Right kidney (tissue), 1 donor: ENCODE data around the gene OFD1.

Source experiments
- DNase-seq: peaks from one replicate; pipeline ENCODE4 v3.0.0-alpha.2; 2016

Gene OFD1

DNA sequence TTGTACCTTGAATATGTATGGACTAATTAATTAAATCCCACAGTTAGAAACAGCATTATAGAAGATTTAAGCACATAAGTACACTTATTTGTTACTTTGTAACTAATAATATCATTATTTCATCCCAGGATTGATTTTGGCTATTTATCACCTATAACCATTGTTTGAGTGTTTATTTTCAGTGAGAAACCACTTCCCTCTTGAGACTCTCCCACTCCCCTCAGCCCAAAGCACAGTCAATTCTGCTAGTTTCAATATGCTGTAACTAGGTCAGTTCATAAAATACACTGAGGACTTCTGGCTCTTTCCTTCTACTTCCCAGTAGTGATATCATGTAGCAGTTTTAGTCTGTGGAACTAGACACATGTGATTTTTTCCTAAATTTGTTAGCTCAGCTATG is 16.3 kb downstream of the OFD1 start:
- no peak for DNase-seq

DNA sequence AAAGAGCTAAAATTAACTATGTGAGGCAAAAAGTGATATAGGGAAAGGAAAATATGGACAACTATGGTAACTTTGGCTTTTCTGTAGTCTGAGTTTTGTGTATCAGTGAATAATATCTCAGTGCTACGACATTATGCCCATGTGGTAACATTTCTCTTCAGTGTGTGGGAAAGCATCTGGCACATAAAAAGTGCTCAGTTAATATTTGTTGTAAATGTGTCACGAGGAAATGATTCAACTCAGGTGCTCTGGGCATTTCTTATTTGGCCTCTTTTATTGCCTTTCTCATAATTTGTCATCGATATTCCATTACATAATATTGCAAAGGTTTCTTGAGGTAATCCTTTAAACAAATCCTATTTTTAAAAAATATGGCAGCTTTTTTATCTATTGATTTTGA is 17.6 kb downstream of the OFD1 start:
- no peak for DNase-seq

DNA sequence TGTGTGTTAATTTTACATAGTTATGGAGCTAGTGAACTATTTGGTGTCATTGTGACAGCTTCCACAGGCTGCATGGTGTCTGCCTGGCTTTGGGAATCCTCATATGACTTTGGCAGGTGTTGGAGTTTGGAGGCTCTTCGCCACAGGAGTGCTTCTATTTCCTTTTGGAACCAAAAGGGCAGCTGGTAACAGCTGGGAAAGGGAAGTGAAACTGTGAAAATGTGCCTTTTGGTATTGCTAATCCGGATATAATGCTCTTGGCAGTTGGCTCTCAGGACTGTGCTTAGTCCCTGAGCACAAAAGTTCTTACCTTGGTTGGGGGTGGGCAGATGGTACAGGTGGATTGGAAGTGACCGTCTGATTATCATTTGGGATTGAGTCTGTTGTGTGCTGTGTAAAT is 18.1 kb downstream of the OFD1 start:
- DNase-seq, result no peak

DNA sequence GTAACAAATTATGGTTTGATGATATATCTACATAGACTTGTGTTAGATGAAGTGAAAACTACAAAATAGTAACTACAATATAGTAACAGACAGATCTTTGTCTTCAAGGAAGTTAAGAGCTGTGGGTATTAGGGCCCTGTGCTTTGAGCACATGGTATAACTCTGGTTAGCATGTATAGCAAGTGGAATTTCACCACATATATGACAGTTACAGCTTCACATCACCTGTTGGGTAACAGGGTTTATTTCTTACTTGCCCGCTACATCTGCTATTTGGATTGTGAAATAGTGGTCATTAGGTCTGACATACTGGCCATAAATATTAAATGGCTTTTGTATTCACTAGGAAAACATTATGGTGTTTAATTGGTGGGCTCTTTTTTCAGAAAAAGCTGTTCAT is 20.2 kb downstream of the OFD1 start:
- no peak for DNase-seq

DNA sequence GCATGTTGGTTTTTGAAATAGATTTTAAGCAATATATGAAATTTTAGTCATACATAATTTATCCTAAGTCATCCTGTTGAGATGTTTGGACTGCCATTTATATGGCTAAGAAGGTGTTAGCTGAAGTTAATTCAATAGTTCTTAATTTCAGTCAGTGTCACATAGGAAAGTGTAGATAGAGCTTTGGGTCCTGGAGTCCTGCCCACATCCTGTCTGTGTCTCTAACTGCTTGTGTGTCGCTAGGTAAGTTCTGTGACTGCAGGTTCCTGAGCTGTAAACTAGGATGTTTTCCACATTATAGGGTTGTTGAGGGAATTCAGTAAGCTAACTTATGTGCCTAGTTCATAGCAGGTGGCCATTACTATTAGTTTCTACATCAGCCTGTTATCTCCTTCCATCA is 20.7 kb downstream of the OFD1 start:
- DNase-seq, result no peak

DNA sequence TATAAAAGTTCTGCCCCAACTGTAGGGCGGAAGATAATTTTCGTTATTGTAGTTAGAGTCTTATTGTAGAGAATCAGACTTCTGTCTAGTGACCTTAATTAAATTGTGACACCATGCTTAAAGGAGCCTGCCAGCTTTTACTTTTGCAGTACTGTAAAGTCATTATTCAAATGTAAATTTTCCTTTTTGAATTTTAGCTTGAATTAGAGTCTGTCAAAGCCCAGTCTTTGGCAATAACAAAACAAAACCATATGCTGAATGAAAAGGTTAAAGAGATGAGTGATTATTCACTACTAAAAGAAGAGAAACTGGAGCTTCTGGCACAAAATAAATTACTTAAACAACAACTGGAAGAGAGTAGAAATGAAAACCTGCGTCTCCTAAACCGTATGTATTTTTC is 21.8 kb downstream of the OFD1 start:
- DNase-seq, result no peak

DNA sequence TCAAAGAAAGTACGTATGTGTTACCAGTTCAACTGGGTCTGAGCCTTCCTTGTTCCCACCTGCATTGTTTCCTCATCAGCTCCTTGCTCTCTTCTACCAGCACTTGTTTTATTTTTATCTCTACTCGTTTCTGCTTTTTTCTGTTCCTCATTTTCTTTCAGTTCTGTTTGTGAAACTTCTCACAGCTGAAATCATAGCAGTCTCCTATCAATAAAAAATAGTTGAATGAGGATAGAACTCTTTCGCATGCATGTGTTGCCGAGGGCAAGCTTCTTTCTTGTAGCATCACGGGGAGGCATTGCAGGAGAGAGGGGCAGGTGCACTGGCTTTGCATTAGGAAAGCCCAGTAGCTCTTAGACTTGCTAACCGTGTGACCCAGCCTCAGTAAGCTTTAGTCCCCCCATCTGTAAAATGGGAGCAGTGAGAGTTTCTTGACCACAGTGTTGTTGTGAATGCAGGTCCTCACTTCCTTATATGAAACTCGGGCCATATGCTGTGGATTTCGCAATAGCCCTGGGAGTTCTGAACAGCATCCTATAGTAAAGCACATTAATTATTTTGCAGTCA is 24.7 kb downstream of the OFD1 start:
- DNase-seq, result no peak

DNA sequence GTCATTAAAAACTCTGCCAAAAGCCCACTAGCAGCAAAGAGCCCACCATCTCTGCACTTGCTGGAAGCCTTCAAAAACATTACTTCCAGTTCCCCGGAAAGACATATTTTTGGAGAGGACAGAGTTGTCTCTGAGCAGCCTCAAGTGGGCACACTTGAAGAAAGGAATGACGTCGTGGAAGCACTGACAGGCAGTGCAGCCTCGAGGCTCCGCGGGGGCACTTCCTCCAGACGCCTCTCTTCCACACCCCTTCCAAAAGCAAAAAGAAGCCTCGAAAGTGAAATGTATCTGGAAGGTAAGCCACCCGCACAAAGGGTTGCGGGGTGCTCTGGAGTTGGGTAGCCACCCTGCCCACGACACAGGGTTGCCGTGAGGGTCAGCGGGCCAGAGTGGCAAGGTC is 25.9 kb downstream of the OFD1 start:
- DNase-seq, result no peak

DNA sequence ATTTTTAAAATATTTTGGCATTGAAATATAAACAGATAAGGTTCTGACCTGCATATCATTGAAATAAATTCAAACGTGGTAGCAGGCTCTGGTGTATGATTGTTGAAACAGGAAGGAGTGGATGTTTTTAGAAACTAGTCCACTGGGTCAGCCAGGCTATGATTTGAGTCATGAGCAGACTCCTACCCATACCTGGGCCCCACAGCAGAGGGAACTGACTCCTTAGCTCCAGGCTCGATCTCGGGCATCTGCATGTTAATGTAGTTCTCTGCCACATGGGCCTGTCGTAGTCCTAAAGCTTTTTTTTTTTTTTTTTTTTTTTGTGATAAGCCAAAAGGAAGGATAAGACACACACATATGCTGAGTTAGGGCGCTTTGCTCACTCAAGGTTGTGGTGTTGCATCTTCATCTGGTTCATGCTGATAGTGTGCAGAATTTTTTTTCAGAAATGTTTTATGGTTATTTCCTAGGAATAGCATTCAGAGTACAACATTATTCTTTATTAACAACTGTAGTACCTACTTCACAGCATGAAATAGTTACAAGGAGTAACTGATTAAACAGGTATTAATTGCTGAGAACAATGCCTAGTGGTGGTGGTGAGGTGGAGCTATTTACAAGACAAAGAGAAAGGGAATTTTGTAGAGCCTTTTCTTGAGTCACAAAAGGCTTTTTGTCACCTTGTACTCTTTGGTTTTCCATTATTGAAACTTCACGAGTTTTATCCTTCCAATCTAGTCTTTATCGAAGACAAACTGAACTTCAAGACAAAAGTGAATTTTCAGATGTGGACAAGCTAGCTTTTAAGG is 27.3 kb downstream of the OFD1 start:
- DNase-seq, result no peak

DNA sequence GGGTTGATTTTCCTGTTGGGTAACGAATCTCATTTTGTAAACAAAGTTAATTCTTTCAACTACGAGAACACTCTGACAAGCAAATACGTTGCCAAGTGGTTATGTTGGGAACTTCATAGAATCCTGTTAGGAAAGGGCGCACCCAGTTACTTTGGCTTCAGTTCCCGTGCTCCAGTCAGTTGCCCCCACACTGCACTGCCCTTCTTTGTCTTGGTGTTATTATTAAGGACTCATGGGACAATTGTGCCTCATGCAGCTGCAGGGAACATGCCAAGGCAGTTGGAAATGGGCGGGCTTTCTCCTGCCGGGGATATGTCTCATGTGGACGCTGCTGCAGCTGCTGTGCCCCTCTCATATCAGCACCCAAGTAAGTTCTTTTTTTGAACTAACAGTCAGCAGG is 28.9 kb downstream of the OFD1 start:
- DNase-seq, result no peak

DNA sequence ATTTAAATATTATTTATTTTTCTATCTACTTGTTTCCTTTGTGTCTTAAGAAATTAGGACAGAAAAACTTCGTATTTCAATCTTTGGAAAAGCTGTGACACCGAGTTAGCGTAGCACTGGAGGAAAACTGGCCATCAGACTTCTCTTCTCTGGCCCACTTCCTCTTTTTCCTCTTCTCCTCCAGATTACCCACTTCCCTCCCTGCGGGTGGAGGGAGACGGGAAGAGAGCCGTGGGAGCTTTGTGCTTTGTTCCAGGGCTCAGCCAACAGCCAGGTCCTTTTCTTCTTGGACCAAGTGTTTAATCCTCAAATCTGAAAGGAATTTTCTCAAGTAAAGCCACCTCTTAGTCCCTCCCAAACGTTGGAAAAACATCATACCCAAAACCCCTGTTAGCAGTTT is 29.7 kb downstream of the OFD1 start:
- no peak for DNase-seq

DNA sequence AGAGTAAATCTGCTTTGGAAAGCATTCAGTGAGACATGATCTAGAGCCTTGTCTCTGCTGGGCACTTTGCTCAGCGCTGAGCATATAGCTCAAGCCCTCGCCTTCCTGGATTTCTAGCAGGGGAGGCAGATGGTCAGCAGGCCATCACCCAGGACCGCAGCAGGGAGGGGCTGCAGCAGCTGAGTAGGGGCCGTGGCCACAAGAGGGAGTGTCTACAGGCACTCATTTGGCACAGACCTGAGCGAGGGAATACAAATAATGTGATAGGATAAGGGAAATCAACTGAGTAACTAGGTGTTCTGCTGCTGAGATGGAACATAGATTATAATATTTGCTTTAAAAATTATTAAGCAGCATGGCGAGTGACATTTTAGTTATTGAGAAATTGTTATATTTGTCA is 30.2 kb downstream of the OFD1 start:
- no peak for DNase-seq

DNA sequence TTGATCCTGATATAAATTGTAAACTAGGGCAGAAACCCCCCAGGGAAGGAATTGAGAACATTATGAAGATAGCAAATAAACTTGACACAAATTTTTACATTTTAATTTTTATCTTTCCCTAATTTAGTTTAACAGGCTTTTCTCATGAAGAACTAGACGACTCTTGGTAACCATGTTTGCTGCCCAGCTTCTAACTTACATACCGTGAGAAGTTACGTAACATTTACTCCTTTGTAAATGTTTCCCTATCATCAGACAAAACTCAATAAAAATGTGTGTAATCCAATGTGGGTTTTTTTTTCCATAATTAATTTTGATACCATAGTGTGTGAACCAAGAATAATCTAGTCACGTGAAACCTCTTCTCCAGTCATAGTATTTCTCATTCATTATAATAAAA is 34.4 kb downstream of the OFD1 start:
- DNase-seq, result no peak

DNA sequence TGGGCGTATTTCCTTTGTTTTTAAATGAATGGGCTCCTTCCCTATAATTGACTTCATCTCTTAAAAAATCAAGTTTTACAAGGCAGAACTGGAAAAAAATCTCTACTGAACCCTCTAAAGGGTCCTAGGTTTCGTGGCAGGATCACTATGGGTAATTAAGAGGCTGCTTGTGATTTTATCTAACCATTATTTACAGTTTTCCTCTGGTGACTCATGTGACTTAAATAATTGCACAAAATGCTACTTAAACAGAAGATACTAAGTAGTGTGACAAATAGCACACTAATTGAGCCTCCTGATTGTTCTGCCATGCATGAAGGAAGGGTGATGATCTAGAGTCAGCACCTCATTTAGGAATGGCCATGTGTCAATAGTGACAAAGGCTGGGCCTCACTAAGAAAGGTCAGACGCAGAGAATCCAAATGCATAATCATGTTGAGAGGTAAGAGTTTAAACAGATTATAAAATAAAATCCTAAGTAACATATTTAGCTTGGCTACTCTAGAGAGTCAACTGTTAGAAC is 35.5 kb downstream of the OFD1 start:
- DNase-seq, result no peak

DNA sequence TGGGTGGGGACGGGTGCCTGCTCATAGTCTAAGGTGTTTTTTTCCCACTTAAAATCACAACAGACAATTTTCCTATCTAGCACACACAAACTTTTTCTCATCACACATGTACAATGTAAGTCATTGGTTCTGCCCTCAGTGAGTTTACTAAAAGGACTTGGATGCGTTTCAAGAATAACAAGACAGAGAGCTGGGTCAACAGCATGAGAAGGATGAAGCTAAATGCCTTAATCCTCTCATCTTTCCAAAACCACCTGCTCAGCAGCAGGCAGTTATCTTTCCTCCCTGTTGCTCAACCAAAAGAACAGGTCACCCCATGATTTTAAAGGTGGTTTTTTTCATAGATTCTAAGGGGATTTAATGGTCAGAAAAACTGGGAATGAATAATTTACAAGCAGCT is 40.1 kb downstream of the OFD1 start:
- no peak for DNase-seq

DNA sequence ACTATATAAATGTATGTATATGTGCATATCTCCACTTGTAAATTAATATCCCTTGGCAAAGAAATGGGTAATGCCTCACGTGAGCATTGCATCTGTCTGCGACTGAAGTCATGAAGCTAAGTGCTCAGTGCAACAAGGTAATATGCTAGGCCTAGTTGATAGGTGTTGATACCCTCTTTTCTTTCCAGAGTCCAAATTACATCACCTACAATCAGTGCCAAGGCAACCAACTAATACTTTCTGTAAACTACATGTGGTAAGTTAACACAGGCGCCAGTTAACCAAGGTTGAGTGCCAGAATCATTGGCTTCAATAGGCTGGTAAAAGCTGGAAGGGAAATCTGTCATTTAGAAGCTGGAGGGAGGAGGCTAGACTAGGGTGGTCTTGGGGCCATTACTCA is 41.3 kb downstream of the OFD1 start:
- DNase-seq, result no peak

DNA sequence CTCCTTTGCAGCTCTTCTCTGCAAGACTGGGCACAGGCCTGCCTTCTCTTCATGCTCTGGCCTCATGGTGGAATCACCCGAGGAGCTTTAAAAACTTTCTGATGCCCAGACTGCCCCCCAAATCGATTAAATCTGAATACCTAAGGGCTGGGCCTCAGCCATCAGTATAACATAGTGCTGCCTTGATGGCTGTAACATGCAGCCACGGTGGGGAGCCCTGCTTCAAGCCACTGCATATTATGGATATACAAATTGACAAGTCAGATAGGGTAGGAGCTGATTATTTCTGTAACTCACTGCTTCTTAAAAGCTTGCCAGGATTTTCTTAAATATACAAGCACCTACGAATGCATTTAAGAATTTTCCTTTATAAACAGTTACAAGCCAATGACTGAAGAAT is 41.8 kb downstream of the OFD1 start:
- DNase-seq, result no peak

DNA sequence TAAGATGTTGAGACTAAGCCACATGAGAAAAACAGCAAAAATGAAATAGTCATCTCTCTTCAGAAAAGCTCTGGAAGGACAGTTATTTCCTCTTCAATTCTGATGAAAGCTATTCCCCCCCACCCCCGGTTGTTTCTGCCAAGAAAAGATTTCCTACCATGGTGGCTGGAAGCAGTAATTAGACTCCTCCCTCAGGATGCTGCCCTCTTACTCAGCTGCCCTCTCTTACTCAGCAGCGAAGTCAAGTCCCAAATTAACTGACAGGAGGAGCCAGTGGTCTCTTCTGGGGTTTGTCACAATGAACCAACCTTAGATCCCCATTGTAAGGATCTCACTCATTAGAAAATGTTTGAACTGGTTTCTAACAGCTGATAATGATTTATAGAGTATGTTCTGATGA is 44.4 kb downstream of the OFD1 start:
- no peak for DNase-seq

DNA sequence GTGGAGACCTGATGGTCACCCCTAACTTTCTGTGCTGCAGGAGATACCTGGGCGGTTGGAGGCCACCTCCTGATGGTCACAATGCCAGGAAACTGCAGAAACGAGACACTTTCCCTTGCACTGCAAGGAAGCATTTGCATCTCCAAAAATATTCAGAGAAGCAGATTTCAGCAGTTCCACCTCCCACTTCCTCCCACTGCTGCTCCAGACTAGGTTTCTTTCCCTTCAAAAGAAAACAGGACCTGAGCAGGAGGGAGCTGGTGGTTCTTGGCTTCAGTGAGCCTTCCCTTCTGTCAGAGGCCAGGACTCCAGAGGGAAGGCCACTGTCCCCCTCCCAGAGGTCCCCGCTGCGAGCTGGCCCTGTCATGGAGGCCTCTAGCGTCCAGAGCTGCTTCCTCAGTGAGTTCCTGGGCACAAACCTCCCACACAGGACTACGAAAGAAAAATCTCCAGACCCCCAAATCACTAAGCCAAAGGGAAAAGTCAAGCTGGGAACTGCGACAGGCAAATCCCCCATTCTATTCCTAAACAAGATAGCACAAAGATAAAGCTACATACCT is 46.4 kb downstream of the OFD1 start:
- no peak for DNase-seq

DNA sequence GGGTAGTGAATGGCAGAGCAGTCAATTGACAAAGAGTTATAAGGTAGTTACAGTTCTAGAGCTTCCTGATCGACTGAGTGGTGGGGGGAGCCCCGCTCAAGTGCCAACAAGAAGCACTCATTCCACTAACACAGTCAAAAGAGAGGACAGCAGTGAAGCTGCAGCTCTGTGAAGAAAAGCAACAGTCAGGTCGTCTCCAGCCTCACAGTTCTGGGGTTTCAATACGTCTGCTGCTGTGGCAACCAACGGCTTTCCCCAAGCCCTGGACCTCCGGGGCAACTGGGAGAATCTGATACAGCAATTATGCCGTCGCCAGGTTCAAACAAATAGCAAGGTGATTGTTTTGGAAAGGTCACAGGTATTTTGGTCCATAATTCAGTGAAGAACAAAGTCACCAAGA is 51.5 kb downstream of the OFD1 start:
- no peak for DNase-seq

DNA sequence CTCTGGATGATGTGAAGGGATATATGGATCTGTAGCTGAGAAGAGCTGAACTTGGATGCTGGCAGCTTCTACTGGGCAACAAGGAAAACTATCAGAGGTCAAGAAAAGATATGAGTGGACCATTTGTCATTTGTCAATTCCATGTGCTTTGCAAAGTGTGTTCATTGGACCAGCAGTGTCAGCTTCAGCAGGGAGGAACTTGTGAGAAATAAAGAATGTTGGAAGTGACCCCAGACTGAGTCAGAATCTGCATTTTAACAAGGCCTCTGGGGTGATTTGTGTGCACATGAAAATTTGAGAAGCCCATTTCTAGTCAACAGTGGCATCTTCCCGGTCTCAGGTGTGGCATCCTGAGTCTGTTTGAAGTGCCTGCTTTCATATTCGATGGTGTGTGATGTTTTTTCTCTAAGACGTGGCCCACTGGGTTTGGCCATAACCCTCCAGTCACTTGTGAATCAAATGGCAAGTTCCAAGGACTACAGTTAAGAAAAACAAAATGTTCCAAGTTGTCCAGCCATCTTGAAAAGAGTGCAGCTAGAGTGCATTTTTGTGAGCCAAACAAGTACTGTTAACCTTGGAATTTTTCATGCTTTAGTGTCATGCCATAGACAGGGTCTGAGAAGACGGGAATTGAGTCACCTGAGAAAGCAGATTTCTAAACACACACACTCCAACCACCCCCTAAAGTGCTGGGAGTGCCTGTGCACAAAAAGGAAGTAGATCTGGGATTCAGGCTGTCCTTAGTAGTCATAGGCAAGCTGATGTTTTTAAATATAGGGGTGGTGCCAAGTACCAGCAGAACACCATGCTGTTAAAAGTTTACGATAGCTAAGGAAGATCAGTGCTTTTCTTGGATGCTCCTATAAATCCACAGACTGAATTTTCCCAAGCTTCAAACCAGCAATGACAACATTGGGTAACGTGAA is 55.9 kb downstream of the OFD1 start:
- DNase-seq, result no peak

DNA sequence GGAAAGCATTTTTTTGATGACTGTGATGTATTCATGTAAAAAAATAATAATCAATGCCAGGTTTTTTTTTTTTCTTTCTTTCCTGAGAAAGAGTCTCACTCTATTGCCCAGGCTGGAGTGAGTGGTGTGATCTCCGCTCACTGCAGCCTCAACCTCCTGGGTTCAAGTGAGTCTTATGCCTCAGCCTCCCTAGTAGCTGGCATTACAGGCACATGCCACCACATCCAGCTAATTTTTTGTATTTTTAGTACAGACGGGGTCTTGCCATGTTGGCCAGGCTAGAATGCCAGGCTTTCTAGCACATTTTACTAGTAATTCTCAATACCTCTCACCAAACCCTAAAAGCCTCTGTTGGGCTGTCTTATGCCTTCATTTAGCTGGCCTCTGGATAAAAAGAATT is 56.6 kb downstream of the OFD1 start:
- DNase-seq, result no peak

DNA sequence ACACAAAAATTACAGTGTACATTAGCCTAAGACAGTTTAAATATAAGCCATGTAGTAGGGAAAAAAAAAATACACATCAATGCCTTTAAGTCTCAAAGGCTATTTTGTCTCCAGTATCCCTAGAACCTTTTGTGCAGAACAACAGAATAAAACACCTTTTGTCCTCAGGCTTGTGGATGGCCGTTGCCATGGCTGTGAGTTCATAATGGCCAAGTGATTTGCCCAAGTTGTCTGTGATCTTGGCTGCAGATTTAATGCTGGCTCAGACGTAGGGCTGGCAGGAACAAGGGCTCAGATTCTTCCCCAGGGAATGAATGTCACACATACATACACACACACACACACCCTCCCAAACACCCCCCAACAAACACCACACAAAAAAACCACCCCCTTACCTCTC is 57.0 kb downstream of the OFD1 start:
- DNase-seq, result no peak
